GM21515 (cell line): ENCODE measurements around the gene ADGRG3.

Experiments
- ATAC-seq: cut with Tn5 transposase; IDR thresholded peaks from one replicate; pipeline ENCODE4 v1.9.1; 2021; ENCODE audit not compliant: unreplicated experiment

Gene ADGRG3

DNA sequence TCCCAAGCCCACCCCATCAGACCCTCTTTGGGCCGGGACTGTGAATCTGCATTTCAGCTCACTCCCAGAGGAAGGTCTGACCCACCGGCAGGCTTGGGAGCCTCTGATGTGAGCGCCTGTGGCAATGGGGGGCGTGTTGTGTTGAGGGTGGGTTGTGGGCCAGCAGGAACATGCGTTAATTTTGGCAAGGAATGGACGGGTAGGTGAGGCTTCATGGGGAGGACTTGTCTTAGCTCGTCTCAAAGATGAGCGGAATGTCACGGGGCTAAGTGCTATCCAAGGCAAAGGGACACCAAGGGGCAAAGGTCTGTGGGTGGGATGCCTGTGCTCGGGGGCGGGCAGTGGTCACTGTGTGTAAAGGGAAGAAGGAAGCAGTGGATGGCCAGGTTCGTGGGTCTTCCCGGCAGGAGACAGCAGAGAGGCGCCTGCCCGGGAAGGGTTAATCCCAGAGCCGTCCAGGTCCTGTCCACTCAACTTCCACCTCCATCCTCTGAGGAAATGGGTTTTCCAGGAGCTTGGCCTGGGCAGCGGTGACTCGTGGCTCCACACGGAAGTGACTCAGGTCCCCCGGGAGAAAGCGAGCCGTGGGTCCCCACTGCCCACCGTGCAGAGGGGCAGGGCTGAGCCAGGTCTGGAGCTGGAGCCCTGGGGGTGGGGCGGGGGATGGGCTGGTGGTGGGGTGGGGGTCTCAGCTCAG, 22.3 kb upstream of the ADGRG3 start:
- no peak for ATAC-seq

- no peak for ATAC-seq
These were observed 21.6 kb upstream of the ADGRG3 start for GRCh38 chr16:57646388-57647039.

DNA sequence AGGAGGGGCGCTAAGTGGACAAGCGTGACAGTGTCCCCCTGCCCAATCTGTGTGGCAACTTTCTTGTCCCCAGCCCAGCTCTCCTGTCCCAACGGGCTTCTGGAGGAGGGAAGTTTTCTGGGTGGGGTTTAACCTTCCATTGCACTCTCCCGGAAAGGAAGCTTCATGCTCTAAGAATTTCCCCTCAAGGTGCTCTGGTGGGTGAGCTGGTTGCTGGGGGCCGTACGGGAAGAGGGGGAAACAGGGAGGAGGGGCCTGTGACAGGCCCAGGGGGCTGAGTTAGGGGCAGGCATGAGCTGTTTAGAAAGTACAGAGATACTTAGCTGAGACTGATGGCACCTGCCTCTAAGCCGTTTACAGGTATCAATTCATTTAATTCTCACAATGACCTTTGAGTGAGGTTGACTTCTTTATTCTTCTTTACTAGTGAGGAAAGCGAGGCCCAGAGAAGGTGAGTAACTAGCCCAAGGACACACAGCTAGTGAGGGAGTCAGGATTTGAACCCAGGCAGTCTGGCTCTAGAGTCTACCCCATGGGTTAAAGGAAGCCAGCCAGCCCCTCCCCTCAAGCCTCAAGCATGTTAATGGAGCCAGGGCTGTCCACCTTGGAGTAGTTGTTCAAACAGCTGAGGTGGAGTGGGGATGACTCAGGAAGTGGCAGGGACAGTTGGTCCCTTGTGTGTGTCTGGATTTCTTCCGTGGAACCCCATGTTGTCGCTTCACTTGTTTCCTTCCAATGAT, 20.8 kb upstream of the ADGRG3 start:
- ATAC-seq, result no peak

DNA sequence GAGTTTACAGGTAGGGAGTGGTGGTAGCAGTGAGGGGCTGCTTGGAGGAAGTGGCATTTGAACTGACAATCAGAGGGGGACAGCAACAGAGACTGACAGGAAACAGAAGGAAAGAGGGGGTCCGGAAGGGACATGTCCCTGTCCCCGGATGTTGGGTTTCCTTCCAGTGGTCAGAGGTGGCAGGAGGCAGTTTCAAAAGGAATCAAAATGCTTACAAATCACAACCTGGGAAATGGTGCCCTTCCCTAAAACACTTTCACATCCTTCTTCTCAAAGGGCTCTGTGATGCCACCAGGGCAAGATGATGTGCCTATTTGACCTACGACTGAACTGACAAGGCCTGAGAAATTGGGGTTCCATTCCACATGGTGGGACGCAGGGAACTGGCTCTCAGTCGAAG, 20.0 kb upstream of the ADGRG3 start:
- ATAC-seq, result no peak

- ATAC-seq, result peak; percentile 64
These were observed 19.3 kb upstream of the ADGRG3 start for GRCh38 chr16:57648581-57649442.

- ATAC-seq, result no peak
These were observed 18.7 kb upstream of the ADGRG3 start for GRCh38 chr16:57649443-57649751.

DNA sequence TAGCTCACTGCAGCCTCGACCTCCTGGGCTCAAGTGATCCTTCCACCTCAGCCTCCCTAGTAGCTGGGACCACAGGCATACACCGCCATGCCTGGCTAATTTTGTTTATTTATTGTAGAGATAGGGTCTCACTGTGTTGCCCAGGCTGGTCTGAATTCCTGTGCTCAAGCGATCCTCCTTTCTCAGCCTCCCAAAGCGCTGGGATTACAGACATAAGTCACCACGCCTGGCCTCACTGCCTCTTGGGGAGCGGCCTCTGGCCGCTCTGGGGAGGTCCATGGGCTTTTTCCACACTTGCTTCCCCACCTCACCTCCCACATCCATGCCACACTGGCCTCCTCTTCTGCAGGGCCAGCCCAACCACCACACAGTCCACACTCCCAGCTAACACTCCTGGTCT, 18.3 kb upstream of the ADGRG3 start:
- no peak for ATAC-seq

DNA sequence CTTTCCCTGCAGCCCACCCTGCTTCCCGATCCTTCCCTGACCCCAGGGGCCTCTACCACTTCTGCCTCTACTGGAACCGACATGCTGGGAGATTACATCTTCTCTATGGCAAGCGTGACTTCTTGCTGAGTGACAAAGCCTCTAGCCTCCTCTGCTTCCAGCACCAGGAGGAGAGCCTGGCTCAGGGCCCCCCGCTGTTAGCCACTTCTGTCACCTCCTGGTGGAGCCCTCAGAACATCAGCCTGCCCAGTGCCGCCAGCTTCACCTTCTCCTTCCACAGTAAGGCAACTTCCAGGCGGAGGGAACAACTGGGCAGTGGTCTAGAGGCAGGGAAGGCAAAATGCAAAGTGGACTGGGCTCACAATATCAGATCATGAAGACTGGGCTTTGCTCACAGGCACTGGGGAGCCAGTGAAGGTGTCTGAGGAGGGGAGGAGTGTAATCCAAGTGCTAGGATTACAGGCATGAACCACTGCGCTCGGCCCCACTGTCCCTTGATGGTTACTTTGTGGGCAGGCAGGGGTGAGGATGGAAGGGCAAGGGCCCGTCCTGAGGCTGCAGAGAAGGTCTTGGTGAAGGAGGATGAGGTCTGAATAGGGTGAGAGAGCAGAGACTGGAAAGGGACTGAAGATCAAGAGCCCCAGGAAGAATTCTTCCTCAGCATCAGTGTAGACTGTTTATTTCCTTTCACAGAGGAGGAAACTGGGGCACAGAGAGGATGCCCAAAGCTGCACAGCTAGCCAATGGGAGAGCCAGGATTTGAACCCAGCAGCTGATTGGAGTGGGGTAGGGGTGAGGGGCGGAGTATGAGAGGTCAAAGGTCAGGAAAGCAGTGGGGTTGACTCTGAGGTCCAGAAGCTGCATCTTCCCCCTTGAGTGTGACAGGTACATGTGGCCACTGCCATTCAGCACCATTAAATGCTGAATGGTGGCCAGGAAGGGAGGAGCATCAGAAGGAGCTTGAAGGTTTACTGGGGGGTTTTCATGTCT, 16.5 kb upstream of the ADGRG3 start:
- ATAC-seq, result no peak

- no peak for ATAC-seq
These were observed 15.2 kb upstream of the ADGRG3 start for GRCh38 chr16:57652695-57653471.

DNA sequence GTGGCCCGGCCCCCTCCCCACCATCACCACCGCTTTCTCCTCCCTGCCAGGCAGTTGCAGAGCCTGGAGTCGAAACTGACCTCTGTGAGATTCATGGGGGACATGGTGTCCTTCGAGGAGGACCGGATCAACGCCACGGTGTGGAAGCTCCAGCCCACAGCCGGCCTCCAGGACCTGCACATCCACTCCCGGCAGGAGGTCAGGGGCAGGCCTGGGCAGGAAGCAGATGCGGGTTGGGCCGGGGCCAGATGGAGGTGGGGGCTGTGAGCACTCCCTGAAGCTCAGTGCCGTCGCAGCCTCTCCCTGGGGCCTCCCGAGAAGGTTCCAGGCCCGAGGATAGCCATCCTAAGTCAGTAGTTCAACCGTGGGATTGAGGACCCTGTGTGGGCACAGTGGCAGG, 14.2 kb upstream of the ADGRG3 start:
- ATAC-seq, result no peak

GRCh38 chr16:57656342-57656955, 11.7 kb upstream of the ADGRG3 start:
- ATAC-seq, result no peak

DNA sequence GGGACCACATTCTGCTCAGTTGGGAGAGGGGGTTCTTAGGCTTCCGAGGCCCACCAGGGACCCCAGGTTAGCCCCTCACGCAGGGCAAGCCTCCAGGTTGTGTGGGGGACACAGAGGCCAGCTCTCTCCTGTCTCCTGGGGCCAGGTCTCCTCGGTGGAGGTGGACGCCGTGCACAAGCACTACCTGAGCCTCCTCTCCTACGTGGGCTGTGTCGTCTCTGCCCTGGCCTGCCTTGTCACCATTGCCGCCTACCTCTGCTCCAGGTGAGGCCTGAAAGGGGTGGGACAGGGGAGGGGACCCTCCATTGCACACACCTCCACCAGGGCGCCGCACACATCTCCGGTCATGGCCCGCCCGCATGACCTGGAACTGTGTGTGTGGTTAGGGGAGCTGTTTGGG, 10.9 kb upstream of the ADGRG3 start:
- no peak for ATAC-seq

DNA sequence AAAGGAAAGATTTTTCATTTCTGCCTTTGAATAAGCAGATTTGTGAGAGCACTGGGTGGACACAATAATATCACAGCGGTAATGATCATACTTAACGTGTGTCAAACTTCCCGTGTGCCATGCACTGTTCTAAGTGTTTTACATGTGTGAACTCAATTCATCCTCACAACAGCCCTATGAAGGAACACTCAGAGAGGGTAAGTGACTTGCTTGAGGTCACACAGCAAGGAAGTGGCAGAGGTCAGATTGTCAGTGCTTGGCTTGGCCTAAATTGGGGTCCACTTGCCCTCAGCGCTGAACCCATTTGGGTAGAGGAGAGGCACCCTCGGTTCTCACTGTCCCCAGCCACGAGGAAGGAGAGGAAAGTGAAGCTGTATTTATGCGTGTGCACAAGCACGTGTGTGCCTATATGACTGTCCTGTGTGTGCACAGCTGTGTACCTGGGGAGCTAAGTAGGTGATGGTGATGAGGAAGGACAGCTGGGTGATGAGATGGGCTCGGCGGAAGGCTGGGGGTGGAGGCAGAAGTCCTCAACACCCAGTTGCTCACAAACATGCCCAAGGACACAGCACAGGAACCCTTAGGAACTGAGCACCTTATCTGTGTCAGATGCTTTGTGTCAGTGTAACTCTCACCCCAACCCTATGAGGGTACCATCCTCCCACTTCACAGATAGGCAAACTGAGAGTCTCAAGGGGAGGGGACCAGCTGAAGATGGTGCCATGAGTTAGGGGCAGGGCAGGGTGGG, 9.8 kb upstream of the ADGRG3 start:
- no peak for ATAC-seq

DNA sequence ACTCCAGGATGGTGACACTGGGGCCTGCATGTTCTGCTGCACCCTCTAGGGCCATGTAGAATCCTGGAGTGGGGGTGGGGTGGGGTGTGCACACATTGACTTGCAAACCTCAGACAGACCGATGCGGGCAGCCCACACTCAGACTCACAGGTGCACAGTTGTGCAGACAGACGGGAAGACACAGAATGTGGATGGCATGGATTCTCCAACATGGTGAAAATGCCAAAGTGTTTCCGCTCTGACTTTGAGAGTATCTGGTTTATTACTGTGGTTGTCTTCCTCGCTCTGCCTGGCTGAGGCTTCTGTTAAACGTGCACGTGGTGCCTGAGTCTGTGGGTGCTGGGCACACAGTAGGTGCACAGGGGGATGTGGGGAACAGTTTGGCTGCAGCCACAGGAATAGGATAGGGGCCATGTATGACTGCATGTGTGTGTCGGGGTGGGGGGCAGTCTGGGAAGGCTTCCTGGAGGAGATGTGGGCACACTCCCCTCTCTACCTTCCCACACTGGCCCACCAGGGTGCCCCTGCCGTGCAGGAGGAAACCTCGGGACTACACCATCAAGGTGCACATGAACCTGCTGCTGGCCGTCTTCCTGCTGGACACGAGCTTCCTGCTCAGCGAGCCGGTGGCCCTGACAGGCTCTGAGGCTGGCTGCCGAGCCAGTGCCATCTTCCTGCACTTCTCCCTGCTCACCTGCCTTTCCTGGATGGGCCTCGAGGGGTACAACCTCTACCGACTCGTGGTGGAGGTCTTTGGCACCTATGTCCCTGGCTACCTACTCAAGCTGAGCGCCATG, 9.0 kb upstream of the ADGRG3 start:
- no peak for ATAC-seq

DNA sequence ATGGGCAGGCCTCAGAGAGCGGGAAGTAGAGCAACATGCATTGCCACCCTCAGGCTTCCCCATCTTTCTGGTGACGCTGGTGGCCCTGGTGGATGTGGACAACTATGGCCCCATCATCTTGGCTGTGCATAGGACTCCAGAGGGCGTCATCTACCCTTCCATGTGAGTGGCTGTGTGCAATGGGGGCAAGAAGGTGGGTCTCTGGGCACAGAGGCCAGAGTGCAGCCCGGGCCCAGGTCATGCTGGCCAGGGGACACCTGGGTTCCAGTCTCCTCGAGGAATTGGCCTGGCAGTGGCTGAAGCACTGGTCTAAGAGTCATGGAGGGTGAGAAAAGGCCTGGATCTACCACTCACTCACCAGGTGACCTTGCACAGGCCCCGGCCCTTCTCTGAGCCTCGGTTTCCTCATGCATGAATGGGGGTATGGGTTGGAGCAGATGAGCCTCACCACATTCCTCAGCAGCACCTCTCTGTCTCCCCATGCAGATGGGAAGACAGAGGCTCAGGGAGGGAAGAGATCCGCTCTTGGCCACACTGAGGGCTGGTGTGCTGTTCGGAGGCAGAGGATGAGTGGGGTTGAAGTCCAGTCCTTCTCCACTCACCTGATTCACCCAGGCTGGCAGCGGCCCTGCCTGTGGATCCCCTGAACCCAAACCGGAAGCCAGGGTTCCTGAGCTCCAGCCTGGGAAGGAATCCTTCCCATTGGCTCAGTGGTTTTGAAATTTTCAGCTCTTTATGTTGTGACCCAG, 7.2 kb upstream of the ADGRG3 start:
- no peak for ATAC-seq

DNA sequence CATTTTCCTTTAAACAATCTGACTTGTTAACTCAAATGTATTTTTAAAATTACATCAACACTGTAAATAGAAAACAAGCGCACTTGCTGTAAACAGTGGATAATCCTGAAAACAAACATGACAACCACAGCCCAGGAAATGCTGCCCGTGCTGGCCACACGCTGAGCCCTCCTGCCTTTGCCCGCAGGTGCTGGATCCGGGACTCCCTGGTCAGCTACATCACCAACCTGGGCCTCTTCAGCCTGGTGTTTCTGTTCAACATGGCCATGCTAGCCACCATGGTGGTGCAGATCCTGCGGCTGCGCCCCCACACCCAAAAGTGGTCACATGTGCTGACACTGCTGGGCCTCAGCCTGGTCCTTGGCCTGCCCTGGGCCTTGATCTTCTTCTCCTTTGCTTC, 6.6 kb upstream of the ADGRG3 start:
- ATAC-seq, result no peak
